ENCODE data around the gene ARHGAP24. TPM values are rescaled to one million over a fixed set of nuclear protein-coding genes. Genes with fewer than 3 reads are reported as not detected.

Gene ARHGAP24
- total RNA-seq, 2 experiments from 2014 or later = 0.30 to 0.53 TPM

DNA sequence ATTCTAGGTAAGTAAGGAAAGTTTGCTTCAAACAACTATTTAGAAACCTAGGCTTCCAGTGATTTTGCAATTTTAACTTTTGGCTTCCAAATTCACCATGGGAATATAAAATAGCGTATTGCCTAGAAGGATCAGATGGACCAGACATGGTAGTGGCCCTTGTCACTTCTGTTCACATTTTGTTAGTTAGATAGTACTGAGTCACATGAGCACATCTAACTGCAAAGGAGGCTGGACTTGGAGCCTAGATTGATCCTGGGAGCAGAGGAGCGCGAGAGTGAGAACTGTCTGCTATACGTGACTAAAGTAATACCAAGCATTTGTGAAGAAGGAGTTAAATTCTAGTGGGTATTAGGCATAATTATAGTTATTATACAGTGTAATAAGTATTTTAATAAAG, 102.4 kb downstream of the ARHGAP24 start:
- ATAC-seq (ENCODE audit: poor library complexity) (no peak), DNase-seq (no peak)
- Mint-ChIP-seq H3K36me3 (ENCODE audit: low read depth) (no peaks in the 10 kb centered on the region), H3K27ac (no peak overlapping the region), H3K4me1 (ENCODE audit: low read depth) (no peaks in the 10 kb centered on the region), H3K4me3 (no peak overlapping the region), H3K9me3 (peaks cover 1% of the 10 kb centered on the region), H3K27me3 (no peaks in the 10 kb centered on the region)
- ChIA-PET POLR2A (no interaction called here), CTCF (no interaction called here)
- Histone ChIP-seq H3K4me3 (ENCODE audit: low read length) (no peak overlapping the region), H3K27me3 (ENCODE audit: control insufficient read depth in 1 of 2, insufficient read depth in 2 of 2, low read length in 2 of 2) (no peaks in the 10 kb centered on the region), H3K4me1 (ENCODE audit: insufficient read depth, low read length) (no peaks in the 10 kb centered on the region), H3K27ac (ENCODE audit: low read depth in 1 of 2, low read length in 2 of 2) (no peak overlapping the region), H3K9me3 (ENCODE audit: control insufficient read depth in 1 of 2, insufficient read depth in 1 of 2, low read length in 2 of 2) (no peaks in the 10 kb centered on the region), H3K36me3 (ENCODE audit: insufficient read depth, low read length) (no peaks in the 10 kb centered on the region)
- TF ChIP-seq, protein P1, sequence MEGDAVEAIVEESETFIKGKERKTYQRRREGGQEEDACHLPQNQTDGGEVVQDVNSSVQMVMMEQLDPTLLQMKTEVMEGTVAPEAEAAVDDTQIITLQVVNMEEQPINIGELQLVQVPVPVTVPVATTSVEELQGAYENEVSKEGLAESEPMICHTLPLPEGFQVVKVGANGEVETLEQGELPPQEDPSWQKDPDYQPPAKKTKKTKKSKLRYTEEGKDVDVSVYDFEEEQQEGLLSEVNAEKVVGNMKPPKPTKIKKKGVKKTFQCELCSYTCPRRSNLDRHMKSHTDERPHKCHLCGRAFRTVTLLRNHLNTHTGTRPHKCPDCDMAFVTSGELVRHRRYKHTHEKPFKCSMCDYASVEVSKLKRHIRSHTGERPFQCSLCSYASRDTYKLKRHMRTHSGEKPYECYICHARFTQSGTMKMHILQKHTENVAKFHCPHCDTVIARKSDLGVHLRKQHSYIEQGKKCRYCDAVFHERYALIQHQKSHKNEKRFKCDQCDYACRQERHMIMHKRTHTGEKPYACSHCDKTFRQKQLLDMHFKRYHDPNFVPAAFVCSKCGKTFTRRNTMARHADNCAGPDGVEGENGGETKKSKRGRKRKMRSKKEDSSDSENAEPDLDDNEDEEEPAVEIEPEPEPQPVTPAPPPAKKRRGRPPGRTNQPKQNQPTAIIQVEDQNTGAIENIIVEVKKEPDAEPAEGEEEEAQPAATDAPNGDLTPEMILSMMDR (IDR thresholded peaks at IDR 0.05) = no peak
- intact Hi-C loops (cut with DNase I, micrococcal nuclease) = no loop called here

DNA sequence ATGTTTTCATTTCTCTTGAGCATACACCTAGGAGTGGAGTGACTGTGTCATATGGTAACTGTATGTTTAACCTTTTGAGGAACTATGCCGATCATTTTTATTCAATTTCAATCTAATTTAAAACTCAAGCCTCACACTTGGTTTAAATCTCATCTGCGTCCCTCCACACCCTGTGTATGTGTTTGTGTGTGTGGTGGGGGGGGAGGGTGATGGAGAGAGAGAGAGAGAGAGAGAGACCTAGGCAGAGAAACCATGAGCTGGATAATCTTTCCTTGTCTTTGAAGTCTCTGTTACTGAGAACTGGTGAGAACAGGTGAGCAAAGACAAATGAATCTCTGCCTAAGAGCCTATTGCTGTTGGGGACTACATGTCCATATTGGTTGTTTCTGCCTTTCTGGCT, 105.0 kb downstream of the ARHGAP24 start:
- intact Hi-C loops (cut with DNase I, micrococcal nuclease) = no loop called here
- H3K4me1 ChIP-seq (ENCODE audit: insufficient read depth, low read length) = no peaks in the 10 kb centered on the region
- ATAC-seq (ENCODE audit: poor library complexity) = no peak
- no peaks in the 10 kb centered on the region for H3K36me3 ChIP-seq (ENCODE audit: insufficient read depth, low read length)
- no peaks in the 10 kb centered on the region for H3K36me3 Mint-ChIP-seq (ENCODE audit: low read depth)
- no peak overlapping the region for H3K27ac Mint-ChIP-seq
- no peak overlapping the region for H3K4me3 ChIP-seq (ENCODE audit: low read length)
- peaks cover 3% of the 10 kb centered on the region for H3K9me3 Mint-ChIP-seq
- H3K4me3 Mint-ChIP-seq = no peak overlapping the region
- DNase-seq = no peak
- TF ChIP-seq, protein P1 (IDR thresholded peaks at IDR 0.05) = no peak
- ChIA-PET CTCF (no interaction called here), POLR2A (no interaction called here)
- no peaks in the 10 kb centered on the region for H3K27me3 Mint-ChIP-seq
- no peaks in the 10 kb centered on the region for H3K9me3 ChIP-seq (ENCODE audit: control insufficient read depth in 1 of 2, insufficient read depth in 1 of 2, low read length in 2 of 2)
- H3K27me3 ChIP-seq (ENCODE audit: control insufficient read depth in 1 of 2, insufficient read depth in 2 of 2, low read length in 2 of 2) = no peaks in the 10 kb centered on the region
- no peaks in the 10 kb centered on the region for H3K4me1 Mint-ChIP-seq (ENCODE audit: low read depth)
- H3K27ac ChIP-seq (ENCODE audit: low read depth in 1 of 2, low read length in 2 of 2) = no peak overlapping the region

DNA sequence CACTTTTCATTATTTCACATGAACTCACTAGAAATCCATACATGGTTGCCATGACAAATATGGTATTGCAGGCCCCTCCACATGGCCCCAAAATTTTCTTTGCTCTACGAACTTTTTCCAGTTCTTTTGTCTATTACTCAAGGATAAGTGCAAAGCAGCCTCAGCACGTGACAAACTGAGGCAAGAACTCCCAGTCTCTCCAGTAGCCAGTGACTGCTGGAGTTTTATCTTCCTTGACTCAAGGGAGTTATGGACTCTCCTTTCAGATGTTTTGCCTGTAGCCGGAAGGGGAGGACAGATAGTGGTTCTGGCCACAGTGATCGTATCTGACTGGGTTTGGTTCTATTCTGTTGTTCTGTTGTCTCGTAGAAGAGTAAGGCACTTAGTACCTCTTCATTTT, 105.5 kb downstream of the ARHGAP24 start:
- Mint-ChIP-seq H3K27ac (no peak overlapping the region), H3K4me3 (no peak overlapping the region), H3K9me3 (peaks cover 3% of the 10 kb centered on the region), H3K27me3 (no peaks in the 10 kb centered on the region), H3K36me3 (ENCODE audit: low read depth) (no peaks in the 10 kb centered on the region), H3K4me1 (ENCODE audit: low read depth) (no peaks in the 10 kb centered on the region)
- H3K4me3 ChIP-seq (ENCODE audit: low read length) = no peak overlapping the region
- H3K27me3 ChIP-seq (ENCODE audit: control insufficient read depth in 1 of 2, insufficient read depth in 2 of 2, low read length in 2 of 2) = no peaks in the 10 kb centered on the region
- CTCF ChIA-PET = no interaction called here
- no peaks in the 10 kb centered on the region for H3K4me1 ChIP-seq (ENCODE audit: insufficient read depth, low read length)
- H3K9me3 ChIP-seq (ENCODE audit: control insufficient read depth in 1 of 2, insufficient read depth in 1 of 2, low read length in 2 of 2) = no peaks in the 10 kb centered on the region
- intact Hi-C loops (cut with DNase I, micrococcal nuclease) = no loop called here
- ATAC-seq (ENCODE audit: poor library complexity) = no peak
- POLR2A ChIA-PET = no interaction called here
- TF ChIP-seq, protein P1 (IDR thresholded peaks at IDR 0.05) = no peak
- no peaks in the 10 kb centered on the region for H3K36me3 ChIP-seq (ENCODE audit: insufficient read depth, low read length)
- no peak overlapping the region for H3K27ac ChIP-seq (ENCODE audit: low read depth in 1 of 2, low read length in 2 of 2)
- no peak for DNase-seq

All from CD4-positive, alpha-beta T cell (primary cell).